HG02623 (cell line): Measurements from ENCODE around the gene JUNB.
"Not testable (repeated sequence)": the region's sequence is repeated elsewhere in the genome, so short reads cannot be mapped to it uniquely, and the experiment has no call there.

Experiments
- ATAC-seq: cut with Tn5 transposase; IDR thresholded peaks from one replicate; pipeline ENCODE4 v1.9.1; 2021; ENCODE audit warnings: moderate library complexity; ENCODE audit not compliant: unreplicated experiment

Gene JUNB

GRCh38 chr19:12788682-12789097 is 2.6 kb upstream of the JUNB start:
- ATAC-seq = no peak

- ATAC-seq = no peak
These were observed 2.0 kb upstream of the JUNB start for GRCh38 chr19:12789098-12789903.

GRCh38 chr19:12789904-12790619 is 1.2 kb upstream of the JUNB start:
- ATAC-seq = peak; percentile 31

GRCh38 chr19:12790628-12791344 is 500 bp upstream of the JUNB start:
- ATAC-seq = no peak

GRCh38 chr19:12792051-12792852 is 966 bp downstream of the JUNB start:
- ATAC-seq = no peak

GRCh38 chr19:12792853-12793289 is 1.6 kb downstream of the JUNB start:
- no peak for ATAC-seq

- peak; percentile 22 for ATAC-seq
These were observed 2.3 kb downstream of the JUNB start for GRCh38 chr19:12793290-12794195.

- ATAC-seq = no peak
These were observed 3.1 kb downstream of the JUNB start for GRCh38 chr19:12794196-12794941.

GRCh38 chr19:12794971-12795381 is 3.7 kb downstream of the JUNB start:
- ATAC-seq = no peak

- ATAC-seq = no peak
These were observed 5.1 kb downstream of the JUNB start for GRCh38 chr19:12796146-12797071.

- no peak for ATAC-seq
These were observed 5.9 kb downstream of the JUNB start for GRCh38 chr19:12797141-12797587.

GRCh38 chr19:12797607-12798006 is 6.3 kb downstream of the JUNB start:
- ATAC-seq = not testable (repeated sequence)

GRCh38 chr19:12799742-12800465 is 8.6 kb downstream of the JUNB start:
- ATAC-seq = no peak

- no peak for ATAC-seq
These were observed 9.1 kb downstream of the JUNB start for GRCh38 chr19:12800466-12800770.

GRCh38 chr19:12800923-12801465 is 9.7 kb downstream of the JUNB start:
- no peak for ATAC-seq

- ATAC-seq = no peak
These were observed 10.4 kb downstream of the JUNB start, which contains the start of the genes PRDX2 and THSD8 for GRCh38 chr19:12801466-12802266. TSS of gene PRDX2 (minus strand) at chr19:12801800. CDS start at chr19:12801261, 539 bp downstream. TSS of gene THSD8 (plus strand) at chr19:12802069. CDS start at chr19:12802072, 3 bp downstream.
